ENCODE measurements around the gene PCDHB2. TPM values are rescaled to one million over a fixed set of nuclear protein-coding genes. Genes with fewer than 3 reads are reported as not detected.
"Not testable (repeated sequence)": the region's sequence is repeated elsewhere in the genome, so short reads cannot be mapped to it uniquely, and the experiment has no call there.

PCDHB2 gene
- 11.0 TPM for polyA plus RNA-seq (2013, experiment 1 of 2)
- 13.3 TPM for polyA plus RNA-seq (2013, experiment 2 of 2)

DNA sequence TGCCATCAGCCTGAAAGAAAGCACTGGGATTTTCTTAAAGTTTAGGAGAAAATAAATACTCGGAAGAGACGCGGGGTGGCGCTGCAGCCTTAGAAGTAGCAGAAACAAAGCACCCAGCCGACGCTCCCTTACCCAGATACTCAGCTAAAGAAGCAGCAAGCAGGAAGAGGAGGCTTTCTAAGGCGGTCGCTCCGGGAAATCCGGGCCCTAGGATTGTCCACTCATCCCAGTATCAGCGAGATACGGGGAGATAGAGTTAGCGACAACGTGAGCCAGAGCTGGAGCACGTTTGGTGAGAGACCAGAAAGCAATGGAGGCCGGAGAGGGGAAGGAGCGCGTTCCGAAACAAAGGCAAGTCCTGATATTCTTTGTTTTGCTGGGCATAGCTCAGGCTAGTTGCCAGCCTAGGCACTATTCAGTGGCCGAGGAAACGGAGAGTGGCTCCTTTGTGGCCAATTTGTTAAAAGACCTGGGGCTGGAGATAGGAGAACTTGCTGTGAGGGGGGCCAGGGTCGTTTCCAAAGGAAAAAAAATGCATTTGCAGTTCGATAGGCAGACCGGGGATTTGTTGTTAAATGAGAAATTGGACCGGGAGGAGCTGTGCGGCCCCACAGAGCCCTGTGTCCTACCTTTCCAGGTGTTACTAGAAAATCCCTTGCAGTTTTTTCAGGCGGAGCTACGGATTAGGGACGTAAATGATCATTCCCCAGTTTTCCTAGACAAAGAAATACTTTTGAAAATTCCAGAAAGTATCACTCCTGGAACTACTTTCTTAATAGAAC, at the start of gene PCDHB2:
TSS of gene PCDHB2 (plus strand) at position 135 of the 782 bp plus-strand sequence. CDS start at position 311, 176 bp downstream.
- peak within 1 kb of the TSS; percentile 72 for H3K27ac ChIP-seq (ENCODE audit: low read depth, low read length)
- peaks cover 14% of the 10 kb centered on the region; the same call in 1 of the 2 replicates for H3K9me3 ChIP-seq (ENCODE audit: insufficient read depth, low read depth, low read length)
- peak within 1 kb of the TSS; percentile 83 for H3K4me3 ChIP-seq (ENCODE audit: low read length)
- no peaks in the 10 kb centered on the region for H3K4me1 ChIP-seq (ENCODE audit: insufficient read depth, low read length)
- H3K36me3 ChIP-seq (ENCODE audit: insufficient read depth, low read length): peaks cover 14% of the 10 kb centered on the region; the same call in 1 of the 2 replicates
- H3K9ac ChIP-seq (ENCODE audit: low read depth, low read length): peak within 1 kb of the TSS; percentile 95
- WGBS: 6% methylated on average over 29 of the region's 29 CpGs
- H3K27me3 ChIP-seq (ENCODE audit: insufficient read depth, low read length): no peaks in the 10 kb centered on the region

- no peaks in the 10 kb centered on the region for H3K4me1 ChIP-seq (ENCODE audit: insufficient read depth, low read length)
- WGBS: 9% methylated on average over 20 of the region's 20 CpGs
- H3K27ac ChIP-seq (ENCODE audit: low read depth, low read length): no peak within 1 kb of the TSS
- H3K36me3 ChIP-seq (ENCODE audit: insufficient read depth, low read length): no peaks in the 10 kb centered on the region
- H3K27me3 ChIP-seq (ENCODE audit: insufficient read depth, low read length): peaks cover 51% of the 10 kb centered on the region
- peak within 1 kb of the TSS; percentile 40 for H3K9ac ChIP-seq (ENCODE audit: low read depth, low read length)
- no peaks in the 10 kb centered on the region for H3K9me3 ChIP-seq (ENCODE audit: insufficient read depth, low read depth, low read length)
- peak within 1 kb of the TSS; percentile 68 for H3K4me3 ChIP-seq (ENCODE audit: low read length)
These were observed 43.5 kb upstream of the PCDHB2 start, which contains the start of gene PCDHB1 for GRCh38 chr5:141050622-141051520. Gene PCDHB1 (plus strand): TSS chr5:141051374. CDS start chr5:141051471, 97 bp downstream.

DNA sequence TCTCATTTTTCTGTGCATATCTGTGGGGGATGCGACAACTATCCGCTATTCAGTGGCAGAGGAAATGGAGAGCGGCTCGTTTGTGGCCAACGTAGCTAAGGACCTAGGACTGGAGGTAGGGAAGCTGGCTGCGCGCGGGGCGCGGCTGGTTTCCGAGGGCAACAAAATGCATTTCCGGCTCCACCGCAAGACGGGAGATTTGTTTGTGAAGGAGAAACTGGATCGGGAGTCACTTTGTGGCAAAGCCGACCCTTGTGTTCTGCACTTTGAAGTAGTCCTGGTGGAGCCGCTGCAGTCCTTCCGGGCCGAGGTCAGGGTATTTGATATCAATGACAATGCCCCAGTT, 42.9 kb upstream of the PCDHB2 start:
- H3K4me1 ChIP-seq (ENCODE audit: insufficient read depth, low read length): no peaks in the 10 kb centered on the region
- 3% methylated on average over 19 of the region's 19 CpGs for WGBS
- H3K27ac ChIP-seq (ENCODE audit: low read depth, low read length): no peak overlapping the region
- peak overlapping the region; percentile 68 for H3K4me3 ChIP-seq (ENCODE audit: low read length)
- H3K36me3 ChIP-seq (ENCODE audit: insufficient read depth, low read length): no peaks in the 10 kb centered on the region
- H3K9ac ChIP-seq (ENCODE audit: low read depth, low read length): peak overlapping the region; percentile 40
- no peaks in the 10 kb centered on the region for H3K9me3 ChIP-seq (ENCODE audit: insufficient read depth, low read depth, low read length)
- H3K27me3 ChIP-seq (ENCODE audit: insufficient read depth, low read length): peaks cover 51% of the 10 kb centered on the region

- Histone ChIP-seq H3K4me3 (ENCODE audit: low read length) (no peak overlapping the region), H3K9ac (ENCODE audit: low read depth, low read length) (no peak overlapping the region)
These were observed 16.6 kb upstream of the PCDHB2 start for GRCh38 chr5:141077826-141078225.

DNA sequence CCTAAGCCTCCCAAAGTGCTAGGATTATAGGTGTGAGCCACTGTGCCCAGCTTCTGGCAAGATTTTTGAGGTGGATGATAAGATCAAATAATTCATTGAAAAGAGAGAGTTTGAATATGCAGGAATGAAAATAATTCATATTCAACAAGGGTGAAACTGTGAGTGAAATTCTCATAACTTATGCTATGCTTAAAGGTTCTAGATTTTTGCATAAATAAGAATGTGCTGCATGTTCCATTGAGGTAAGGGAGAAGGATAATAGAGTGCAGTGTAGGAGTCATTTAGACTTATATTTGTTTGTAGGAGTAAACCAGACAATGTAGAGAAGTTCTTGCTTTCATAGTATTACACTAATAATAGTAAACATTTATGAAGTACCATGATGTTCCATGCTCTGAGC, 12.2 kb upstream of the PCDHB2 start:
- no peak overlapping the region for H3K27ac ChIP-seq (ENCODE audit: low read depth, low read length)
- no peaks in the 10 kb centered on the region for H3K4me1 ChIP-seq (ENCODE audit: insufficient read depth, low read length)
- no peak overlapping the region for H3K9ac ChIP-seq (ENCODE audit: low read depth, low read length)
- H3K9me3 ChIP-seq (ENCODE audit: insufficient read depth, low read depth, low read length): no peaks in the 10 kb centered on the region
- H3K36me3 ChIP-seq (ENCODE audit: insufficient read depth, low read length): no peaks in the 10 kb centered on the region
- no peak overlapping the region for H3K4me3 ChIP-seq (ENCODE audit: low read length)
- H3K27me3 ChIP-seq (ENCODE audit: insufficient read depth, low read length): no peaks in the 10 kb centered on the region

More at GRCh38 chr5:141077826-141078225, 16.6 kb upstream of the PCDHB2 start:
- 96% methylated on average over 17 of the region's 17 CpGs for whole genome bisulfite sequencing
- Histone ChIP-seq H3K27me3 (ENCODE audit: insufficient read depth, low read length) (no peaks in the 10 kb centered on the region), H3K36me3 (ENCODE audit: insufficient read depth, low read length) (no peaks in the 10 kb centered on the region), H3K4me1 (ENCODE audit: insufficient read depth, low read length) (no peaks in the 10 kb centered on the region), H3K27ac (ENCODE audit: low read depth, low read length) (no peak overlapping the region), H3K9me3 (ENCODE audit: insufficient read depth, low read depth, low read length) (no peaks in the 10 kb centered on the region)

DNA sequence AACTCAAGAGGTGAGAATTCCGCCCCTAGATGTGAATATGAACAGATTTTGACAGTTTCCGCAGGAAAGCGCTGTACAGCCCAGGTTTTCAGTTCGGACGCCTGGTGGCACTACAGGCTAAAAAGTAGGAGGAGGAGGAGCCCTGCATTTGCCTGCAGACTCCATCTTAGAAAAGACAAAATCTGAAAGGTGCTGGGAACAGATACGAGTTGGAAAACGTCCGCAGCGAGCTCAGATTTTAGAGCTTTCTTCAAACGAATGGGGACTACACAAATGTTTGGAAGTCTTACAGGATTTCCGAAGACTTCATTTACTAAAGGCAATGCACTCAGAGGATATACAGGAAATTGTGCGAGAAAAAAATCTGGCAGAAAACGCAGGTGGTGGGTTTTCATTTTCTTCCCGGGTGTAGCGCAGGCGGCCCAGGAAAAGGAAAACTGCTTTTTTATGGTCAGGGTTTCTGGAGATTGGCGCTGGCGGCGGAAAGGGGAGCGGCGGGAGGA, 9.9 kb upstream of the PCDHB2 start:
- WGBS: 88% methylated on average over 21 of the region's 21 CpGs
- Histone ChIP-seq H3K27ac (ENCODE audit: low read depth, low read length) (peak overlapping the region; percentile 59; the same call in 1 of the 2 replicates), H3K27me3 (ENCODE audit: insufficient read depth, low read length) (no peaks in the 10 kb centered on the region), H3K9ac (ENCODE audit: low read depth, low read length) (peak overlapping the region; percentile 60), H3K4me1 (ENCODE audit: insufficient read depth, low read length) (no peaks in the 10 kb centered on the region), H3K4me3 (ENCODE audit: low read length) (peak overlapping the region; percentile 50), H3K9me3 (ENCODE audit: insufficient read depth, low read depth, low read length) (no peaks in the 10 kb centered on the region), H3K36me3 (ENCODE audit: insufficient read depth, low read length) (no peaks in the 10 kb centered on the region)

- peaks cover 14% of the 10 kb centered on the region; the same call in 1 of the 2 replicates for H3K36me3 ChIP-seq (ENCODE audit: insufficient read depth, low read length)
- peak overlapping the region; percentile 95 for H3K9ac ChIP-seq (ENCODE audit: low read depth, low read length)
- WGBS: 81% methylated on average over 12 of the region's 12 CpGs
- H3K9me3 ChIP-seq (ENCODE audit: insufficient read depth, low read depth, low read length): peaks cover 14% of the 10 kb centered on the region; the same call in 1 of the 2 replicates
- H3K27me3 ChIP-seq (ENCODE audit: insufficient read depth, low read length): no peaks in the 10 kb centered on the region
- no peaks in the 10 kb centered on the region for H3K4me1 ChIP-seq (ENCODE audit: insufficient read depth, low read length)
- H3K4me3 ChIP-seq (ENCODE audit: low read length): peak overlapping the region; percentile 83
- H3K27ac ChIP-seq (ENCODE audit: low read depth, low read length): peak overlapping the region; percentile 72; the same call in 1 of the 2 replicates
These were observed 837 bp downstream of the PCDHB2 start for GRCh38 chr5:141095263-141095641.

DNA sequence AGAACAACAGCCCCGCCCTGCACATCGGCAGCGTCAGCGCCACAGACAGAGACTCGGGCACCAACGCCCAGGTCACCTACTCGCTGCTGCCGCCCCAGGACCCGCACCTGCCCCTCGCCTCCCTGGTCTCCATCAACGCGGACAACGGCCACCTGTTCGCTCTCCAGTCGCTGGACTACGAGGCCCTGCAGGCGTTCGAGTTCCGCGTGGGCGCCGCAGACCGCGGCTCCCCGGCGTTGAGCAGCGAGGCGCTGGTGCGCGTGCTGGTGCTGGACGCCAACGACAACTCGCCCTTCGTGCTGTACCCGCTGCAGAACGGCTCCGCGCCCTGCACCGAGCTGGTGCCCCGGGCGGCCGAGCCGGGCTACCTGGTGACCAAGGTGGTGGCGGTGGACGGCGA, 1.8 kb downstream of the PCDHB2 start:
- not testable (repeated sequence) for H3K4me1 ChIP-seq (ENCODE audit: insufficient read depth, low read length); H3K9ac ChIP-seq (ENCODE audit: low read depth, low read length); H3K27ac ChIP-seq (ENCODE audit: low read depth, low read length); H3K4me3 ChIP-seq (ENCODE audit: low read length); H3K27me3 ChIP-seq (ENCODE audit: insufficient read depth, low read length)
- 96% methylated on average over 20 of the region's 46 CpGs for WGBS
- H3K36me3 ChIP-seq (ENCODE audit: insufficient read depth, low read length): peaks cover 23% of the 10 kb centered on the region; the same call in 1 of the 2 replicates
- peaks cover 17% of the 10 kb centered on the region; the same call in 1 of the 2 replicates for H3K9me3 ChIP-seq (ENCODE audit: insufficient read depth, low read depth, low read length)

- not testable (repeated sequence) for H3K9ac ChIP-seq (ENCODE audit: low read depth, low read length); H3K27ac ChIP-seq (ENCODE audit: low read depth, low read length); H3K4me1 ChIP-seq (ENCODE audit: insufficient read depth, low read length); H3K4me3 ChIP-seq (ENCODE audit: low read length); H3K27me3 ChIP-seq (ENCODE audit: insufficient read depth, low read length)
- WGBS: 98% methylated on average over 24 of the region's 38 CpGs
- H3K36me3 ChIP-seq (ENCODE audit: insufficient read depth, low read length): peaks cover 27% of the 10 kb centered on the region; the same call in 1 of the 2 replicates
- H3K9me3 ChIP-seq (ENCODE audit: insufficient read depth, low read depth, low read length): peaks cover 21% of the 10 kb centered on the region; the same call in 1 of the 2 replicates
These were observed 2.2 kb downstream of the PCDHB2 start for GRCh38 chr5:141096586-141096985.

- Histone ChIP-seq H3K4me3 (ENCODE audit: low read length) (peak within 1 kb of the TSS; percentile 39), H3K9me3 (ENCODE audit: insufficient read depth, low read depth, low read length) (peaks cover 20% of the 10 kb centered on the region; the same call in 1 of the 2 replicates), H3K9ac (ENCODE audit: low read depth, low read length) (peak within 1 kb of the TSS; percentile 56; the same call in 1 of the 2 replicates), H3K4me1 (ENCODE audit: insufficient read depth, low read length) (no peaks in the 10 kb centered on the region; the same call in 1 of the 2 replicates), H3K27ac (ENCODE audit: low read depth, low read length) (no peak within 1 kb of the TSS), H3K27me3 (ENCODE audit: insufficient read depth, low read length) (no peaks in the 10 kb centered on the region), H3K36me3 (ENCODE audit: insufficient read depth, low read length) (peaks cover 29% of the 10 kb centered on the region; the same call in 1 of the 2 replicates)
- 89% methylated on average over 19 of the region's 19 CpGs for WGBS
These were observed 5.9 kb downstream of the PCDHB2 start, which contains the start of gene PCDHB3 for GRCh38 chr5:141100243-141100805. Gene PCDHB3 (plus strand): TSS chr5:141100473. CDS start chr5:141100650, 177 bp downstream.
